HepG2 (cell line): Measurements from ENCODE around the gene KBTBD13. TPM values are rescaled to one million over a fixed set of nuclear protein-coding genes. Genes with fewer than 3 reads are reported as not detected.
A peak's percentile ranks its signal among the peaks of the same experiment; 100 is the strongest.

Source experiments
- CCDC6 ChIP-seq: sonication (generic); formaldehyde crosslinking; IDR thresholded peaks from 2 replicates; pipeline ENCODE4 v1.8.1; 2022; ENCODE audit warnings: mild to moderate bottlenecking, missing genetic modification reagents, moderate library complexity
- DR1 ChIP-seq: sonication (generic); formaldehyde crosslinking; IDR thresholded peaks from 2 replicates; pipeline ENCODE4 v1.8.0; 2021; ENCODE audit warnings: mild to moderate bottlenecking, missing genetic modification reagents, inconsistent platforms
- FOSL2 ChIP-seq: sonication (generic); formaldehyde crosslinking; IDR thresholded peaks from 2 replicates; pipeline ENCODE4 v1.4.0; 2020; ENCODE audit warnings: missing genetic modification reagents
- GABPB1 ChIP-seq: IDR thresholded peaks from 2 replicates; pipeline ENCODE4 v1.6.1; 2016; ENCODE audit warnings: mild to moderate bottlenecking, missing genetic modification reagents, moderate library complexity, missing compliant biosample characterization
- GPN1 ChIP-seq: sonication (generic); formaldehyde crosslinking; IDR thresholded peaks from 2 replicates; pipeline ENCODE4 v1.5.1; 2020; ENCODE audit warnings: missing genetic modification reagents, borderline replicate concordance
- HMG20A ChIP-seq: IDR thresholded peaks from 2 replicates; pipeline ENCODE4 v1.6.1; 2016; ENCODE audit warnings: borderline replicate concordance
- HMGA1 ChIP-seq: sonication (generic); formaldehyde crosslinking; conservative IDR thresholded peaks from 2 replicates; pipeline ENCODE4 v1.4.0; 2020; ENCODE audit warnings: missing genetic modification reagents
- HOXA9 ChIP-seq: sonication (generic); formaldehyde crosslinking; IDR thresholded peaks from 2 replicates; pipeline ENCODE4 v1.8.1; 2022; ENCODE audit warnings: missing genetic modification reagents, mild to moderate bottlenecking, moderate library complexity, borderline replicate concordance
- KLF15 ChIP-seq: sonication (generic); formaldehyde crosslinking; IDR thresholded peaks from 2 replicates; pipeline ENCODE4 v1.8.1; 2023; ENCODE audit warnings: borderline replicate concordance, mild to moderate bottlenecking, inconsistent platforms, missing genetic modification reagents, mixed read lengths
- MEIS2 ChIP-seq: sonication (generic); formaldehyde crosslinking; IDR thresholded peaks from 2 replicates; pipeline ENCODE4 v1.9.0; 2021; ENCODE audit warnings: mild to moderate bottlenecking, missing genetic modification reagents
- NFYB ChIP-seq: sonication (generic); formaldehyde crosslinking; IDR thresholded peaks from 2 replicates; pipeline ENCODE4 v1.4.0; 2020; ENCODE audit warnings: missing genetic modification reagents
- PTBP1 ChIP-seq: fragments of 200-400 bp; formaldehyde crosslinking; IDR thresholded peaks from 2 replicates; pipeline ENCODE4 v1.6.1; 2018; ENCODE audit warnings: low read length, low read depth; ENCODE audit not compliant: poor library complexity, severe bottlenecking
- RXRB ChIP-seq: IDR thresholded peaks from 2 replicates; pipeline ENCODE4 v1.6.1; 2016; ENCODE audit warnings: borderline replicate concordance, missing genetic modification reagents, missing compliant biosample characterization
- SALL1 ChIP-seq: sonication (generic); formaldehyde crosslinking; IDR thresholded peaks from 2 replicates; pipeline ENCODE4 v1.8.0; 2022; ENCODE audit warnings: mild to moderate bottlenecking, missing genetic modification reagents
- ZC3H13 ChIP-seq: sonication (generic); formaldehyde crosslinking; IDR thresholded peaks from 2 replicates; pipeline ENCODE4 v1.8.1; 2023; ENCODE audit warnings: mild to moderate bottlenecking, missing genetic modification reagents, moderate library complexity
- ZFP36L2 ChIP-seq: sonication (generic); formaldehyde crosslinking; IDR thresholded peaks from 2 replicates; pipeline ENCODE4 v1.4.0; 2020; ENCODE audit warnings: missing genetic modification reagents
- ZFP62 ChIP-seq: sonication (generic); formaldehyde crosslinking; IDR thresholded peaks from 2 replicates; pipeline ENCODE4 v1.4.0; 2020; ENCODE audit warnings: missing genetic modification reagents
- ZNF207 ChIP-seq: fragments of 450-650 bp; IDR thresholded peaks from 2 replicates; pipeline ENCODE4 v1.6.1; 2016; ENCODE audit warnings: antibody characterized with exemption, borderline replicate concordance
- ZNF282 ChIP-seq: fragments of 450-650 bp; IDR thresholded peaks from 2 replicates; pipeline ENCODE4 v1.6.1; 2018; ENCODE audit not compliant: partially characterized antibody
- ZNF30 ChIP-seq: sonication (generic); formaldehyde crosslinking; IDR thresholded peaks from 2 replicates; pipeline ENCODE4 v1.5.0; 2020; ENCODE audit warnings: mild to moderate bottlenecking, missing genetic modification reagents
- ZNF329 ChIP-seq: sonication (generic); formaldehyde crosslinking; IDR thresholded peaks from 2 replicates; pipeline ENCODE4 v1.9.0; 2021; ENCODE audit warnings: low read depth, mild to moderate bottlenecking, missing genetic modification reagents
- ZNF570 ChIP-seq: sonication (generic); formaldehyde crosslinking; IDR thresholded peaks from 2 replicates; pipeline ENCODE4 v1.4.0; 2020; ENCODE audit warnings: mild to moderate bottlenecking, missing genetic modification reagents, borderline replicate concordance
- ZNF768 ChIP-seq: sonication (generic); formaldehyde crosslinking; IDR thresholded peaks from 2 replicates; pipeline ENCODE4 v1.4.0; 2020; ENCODE audit warnings: missing genetic modification reagents
- ZSCAN9 ChIP-seq: IDR thresholded peaks from 2 replicates; pipeline ENCODE4 v1.6.1; 2016; ENCODE audit warnings: borderline replicate concordance
- polyA plus RNA-seq, 8 experiments: library from polyadenylated mRNA; depleted of rRNA in 3 of 8; stranded (reverse) in 7 of 8; unstranded in 1 of 8; fragments of >200 nt; fragmentation: Illumina TruSeq in 4 of 8; extraction: Trizol in 4 of 8; gene quantifications; 2 replicates each; pipeline versions ENCODE4 v1.2.1 to v1.2.3, GENCODE V29; 2011 to 2016; ENCODE audit warnings: low read depth in 4 of 8, missing spikeins in 1 of 8, mixed read lengths in 1 of 8; ENCODE audit not compliant: insufficient read depth in 1 of 8
- total RNA-seq, 5 experiments: library from RNA; depleted of rRNA; stranded (reverse); fragments of >200 nt; fragmentation: Illumina TruSeq; extraction: Trizol; gene quantifications; 2 replicates each; pipeline ENCODE4 v1.2.3, GENCODE V29; 2016; ENCODE audit warnings: low read depth in 1 of 5
- TF ChIP-seq, protein P1 (sequence below): sonication (generic); formaldehyde crosslinking; IDR thresholded peaks from 2 replicates; pipeline ENCODE4 v1.5.1; 2020; ENCODE audit warnings: mild to moderate bottlenecking, missing genetic modification reagents, borderline replicate concordance

KBTBD13 gene
- total and polyA plus RNA-seq, 2 of the 13 experiments (the other 11 are each of a cell fraction or from before 2014, with no cell fraction given), result not detected

DNA sequence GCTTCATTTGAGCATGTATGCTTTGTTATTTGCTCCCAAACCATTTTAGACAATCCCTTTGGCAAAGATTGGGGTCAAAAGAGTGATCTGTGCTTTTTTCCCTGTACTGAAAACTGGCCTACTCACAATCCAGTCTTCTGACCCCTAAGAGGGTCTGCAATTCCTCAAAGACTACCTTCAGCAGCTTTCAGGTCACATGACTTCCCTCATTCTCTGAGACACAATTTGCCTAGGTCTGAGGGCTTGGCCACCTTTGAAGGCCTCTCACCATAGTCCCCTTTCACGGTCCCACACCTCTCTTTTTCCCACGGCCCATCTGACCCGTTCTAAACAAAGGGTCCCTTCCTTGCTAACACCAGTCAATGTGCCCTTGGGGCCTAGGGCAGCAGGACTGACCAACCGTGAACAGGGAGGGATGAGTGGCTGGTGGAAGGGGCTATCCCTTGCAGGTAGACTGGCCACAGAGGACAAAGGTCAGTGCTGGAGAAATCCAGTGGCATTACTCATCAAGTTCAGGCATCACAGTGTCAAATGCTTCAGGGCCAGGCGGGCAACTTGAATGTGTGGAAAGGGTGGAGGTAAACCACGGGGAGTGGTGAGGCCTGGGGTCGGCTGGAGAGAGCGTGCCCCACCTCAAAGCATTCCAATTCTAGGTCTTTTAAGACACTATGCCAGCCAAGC is 19.5 kb upstream of the KBTBD13 start (continued):
- TF ChIP-seq, protein P1, sequence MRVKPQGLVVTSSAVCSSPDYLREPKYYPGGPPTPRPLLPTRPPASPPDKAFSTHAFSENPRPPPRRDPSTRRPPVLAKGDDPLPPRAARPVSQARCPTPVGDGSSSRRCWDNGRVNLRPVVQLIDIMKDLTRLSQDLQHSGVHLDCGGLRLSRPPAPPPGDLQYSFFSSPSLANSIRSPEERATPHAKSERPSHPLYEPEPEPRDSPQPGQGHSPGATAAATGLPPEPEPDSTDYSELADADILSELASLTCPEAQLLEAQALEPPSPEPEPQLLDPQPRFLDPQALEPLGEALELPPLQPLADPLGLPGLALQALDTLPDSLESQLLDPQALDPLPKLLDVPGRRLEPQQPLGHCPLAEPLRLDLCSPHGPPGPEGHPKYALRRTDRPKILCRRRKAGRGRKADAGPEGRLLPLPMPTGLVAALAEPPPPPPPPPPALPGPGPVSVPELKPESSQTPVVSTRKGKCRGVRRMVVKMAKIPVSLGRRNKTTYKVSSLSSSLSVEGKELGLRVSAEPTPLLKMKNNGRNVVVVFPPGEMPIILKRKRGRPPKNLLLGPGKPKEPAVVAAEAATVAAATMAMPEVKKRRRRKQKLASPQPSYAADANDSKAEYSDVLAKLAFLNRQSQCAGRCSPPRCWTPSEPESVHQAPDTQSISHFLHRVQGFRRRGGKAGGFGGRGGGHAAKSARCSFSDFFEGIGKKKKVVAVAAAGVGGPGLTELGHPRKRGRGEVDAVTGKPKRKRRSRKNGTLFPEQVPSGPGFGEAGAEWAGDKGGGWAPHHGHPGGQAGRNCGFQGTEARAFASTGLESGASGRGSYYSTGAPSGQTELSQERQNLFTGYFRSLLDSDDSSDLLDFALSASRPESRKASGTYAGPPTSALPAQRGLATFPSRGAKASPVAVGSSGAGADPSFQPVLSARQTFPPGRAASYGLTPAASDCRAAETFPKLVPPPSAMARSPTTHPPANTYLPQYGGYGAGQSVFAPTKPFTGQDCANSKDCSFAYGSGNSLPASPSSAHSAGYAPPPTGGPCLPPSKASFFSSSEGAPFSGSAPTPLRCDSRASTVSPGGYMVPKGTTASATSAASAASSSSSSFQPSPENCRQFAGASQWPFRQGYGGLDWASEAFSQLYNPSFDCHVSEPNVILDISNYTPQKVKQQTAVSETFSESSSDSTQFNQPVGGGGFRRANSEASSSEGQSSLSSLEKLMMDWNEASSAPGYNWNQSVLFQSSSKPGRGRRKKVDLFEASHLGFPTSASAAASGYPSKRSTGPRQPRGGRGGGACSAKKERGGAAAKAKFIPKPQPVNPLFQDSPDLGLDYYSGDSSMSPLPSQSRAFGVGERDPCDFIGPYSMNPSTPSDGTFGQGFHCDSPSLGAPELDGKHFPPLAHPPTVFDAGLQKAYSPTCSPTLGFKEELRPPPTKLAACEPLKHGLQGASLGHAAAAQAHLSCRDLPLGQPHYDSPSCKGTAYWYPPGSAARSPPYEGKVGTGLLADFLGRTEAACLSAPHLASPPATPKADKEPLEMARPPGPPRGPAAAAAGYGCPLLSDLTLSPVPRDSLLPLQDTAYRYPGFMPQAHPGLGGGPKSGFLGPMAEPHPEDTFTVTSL (CRISPR knock-in tag), result 0 out of 2 replicates have a peak, but pooled peaks have one; percentile 49
- TF ChIP-seq ZSCAN9 (CRISPR knock-in tag), result peak; percentile 89
- TF ChIP-seq ZNF207, result no peak
- no peak; the same call in 1 of the 2 replicates for TF ChIP-seq CCDC6 (CRISPR knock-in tag)
- TF ChIP-seq GPN1, result no peak
- no peak for TF ChIP-seq HOXA9 (CRISPR knock-in tag)
- no peak for TF ChIP-seq ZC3H13 (CRISPR knock-in tag)
- no peak for TF ChIP-seq ZNF329 (CRISPR knock-in tag)
- TF ChIP-seq GABPB1, result peak; percentile 45
- no peak for TF ChIP-seq ZNF570 (CRISPR knock-in tag)
- TF ChIP-seq FOSL2 (CRISPR knock-in tag), result peak; percentile 99
- TF ChIP-seq ZFP62 (CRISPR knock-in tag), result no peak
- peak; percentile 75 for TF ChIP-seq RXRB (CRISPR knock-in tag)
- no peak for TF ChIP-seq ZNF30 (CRISPR knock-in tag)
- no peak for TF ChIP-seq DR1 (CRISPR knock-in tag)
- no peak for TF ChIP-seq ZFP36L2 (CRISPR knock-in tag)
- TF ChIP-seq NFYB, result peak; percentile 74
- TF ChIP-seq PTBP1, result no peak
- no peak for TF ChIP-seq ZNF768
- no peak for TF ChIP-seq KLF15
- peak; percentile 33; the same call in 1 of the 2 replicates for TF ChIP-seq MEIS2
- TF ChIP-seq SALL1 (CRISPR knock-in tag), result peak; percentile 87
- TF ChIP-seq HMGA1 (CRISPR knock-in tag), result no peak
- no peak for TF ChIP-seq ZNF282
- peak; percentile 74 for TF ChIP-seq HMG20A
